Activated T-cell treated with anti-CD3 and anti-CD28 coated beads, Interleukin-2, amount 50 U/mL, for 72 hours (primary cell): ENCODE measurements around the gene TSPEAR. TPM values are rescaled to one million over a fixed set of nuclear protein-coding genes. Genes with fewer than 3 reads are reported as not detected.
A peak's percentile ranks its signal among the peaks of the same experiment; 100 is the strongest.
"Not testable (repeated sequence)": the region's sequence is repeated elsewhere in the genome, so short reads cannot be mapped to it uniquely, and the experiment has no call there.

Experiments
- ATAC-seq, 2 donors: fragments of 150-1000 bp; cut with Tn5 transposase; replicated peaks in 1 of 2; 2 replicates each; pipeline ENCODE4 v1.10.0; 2021; ENCODE audit warnings: moderate library complexity in 2 of 2, mild to moderate bottlenecking in 1 of 2
- DNase-seq, 2 donors: peaks; one replicate each; pipeline ENCODE4 v3.0.0; 2021 to 2022; ENCODE audit warnings: mixed read lengths in 1 of 2
- H3K27ac Mint-ChIP-seq: one replicate; pipeline ENCODE4 v1.8.0; 2022; ENCODE audit warnings: mild to moderate bottlenecking, moderate library complexity, mixed read lengths
- H3K27me3 Mint-ChIP-seq: one replicate; pipeline ENCODE4 v1.8.0; 2022; ENCODE audit warnings: low read depth, mixed read lengths
- H3K36me3 Mint-ChIP-seq, 2 donors: one replicate each; pipeline ENCODE4 v1.8.0; 2022; ENCODE audit warnings: mixed read lengths in 2 of 2, mild to moderate bottlenecking in 1 of 2; ENCODE audit not compliant: insufficient read depth in 2 of 2
- H3K4me1 Mint-ChIP-seq: one replicate; pipeline ENCODE4 v1.8.0; 2022; ENCODE audit warnings: low read depth, mixed read lengths
- H3K4me3 Mint-ChIP-seq, 2 donors: one replicate each; pipeline ENCODE4 v1.8.0; 2022; ENCODE audit warnings: mild to moderate bottlenecking in 2 of 2, mixed read lengths in 2 of 2, moderate library complexity in 2 of 2
- H3K9me3 Mint-ChIP-seq, 2 donors: one replicate each; pipeline ENCODE4 v1.8.0; 2022; ENCODE audit warnings: mixed read lengths in 2 of 2
- total RNA-seq, 2 donors: library from RNA; stranded (reverse); gene quantifications; one replicate each; pipeline ENCODE4 v1.2.3, GENCODE V29; 2022

TSPEAR gene
- total RNA-seq, 2 donors from 2014 or later: not detected

GRCh38 chr21:44667612-44668011 is 43.8 kb downstream of the TSPEAR start:
- Mint-ChIP-seq H3K4me1 (no peaks in the 10 kb centered on the region), H3K9me3 (peaks cover 3 to 13% of the 10 kb centered on the region in 2 donors), H3K4me3 (no peak overlapping the region), H3K27me3 (no peaks in the 10 kb centered on the region), H3K36me3 (peaks cover 7 to 15% of the 10 kb centered on the region in 2 donors), H3K27ac (peak overlapping the region; percentile 28)
- DNase-seq (no peak), ATAC-seq (no peak)

- Mint-ChIP-seq H3K4me3 (no peak within 1 kb of the TSS), H3K4me1 (no peaks in the 10 kb centered on the region), H3K36me3 (peaks cover 9 to 12% of the 10 kb centered on the region in 2 donors), H3K27ac (peak within 1 kb of the TSS; percentile 27), H3K27me3 (no peaks in the 10 kb centered on the region), H3K9me3 (peaks cover 2 to 15% of the 10 kb centered on the region in 2 donors)
- ATAC-seq: no peak
- no peak for DNase-seq
Observed at GRCh38 chr21:44666401-44667320, 44.7 kb downstream of the TSPEAR start, which contains the start of gene KRTAP12-2. TSS of gene KRTAP12-2 (minus strand) at chr21:44666927. CDS start at chr21:44666886, 41 bp downstream.

GRCh38 chr21:44664691-44665090 is 46.7 kb downstream of the TSPEAR start:
- ATAC-seq: no peak
- Mint-ChIP-seq H3K9me3 (peaks cover 4 to 13% of the 10 kb centered on the region in 2 donors), H3K36me3 (peaks cover 7 to 9% of the 10 kb centered on the region in 2 donors), H3K27me3 (no peaks in the 10 kb centered on the region), H3K27ac (no peak overlapping the region), H3K4me3 (no peak overlapping the region), H3K4me1 (no peaks in the 10 kb centered on the region)
- no peak for DNase-seq

GRCh38 chr21:44661567-44661966 is 49.8 kb downstream of the TSPEAR start:
- Mint-ChIP-seq H3K9me3 (peaks cover 6 to 14% of the 10 kb centered on the region in 2 donors), H3K27ac (peak overlapping the region; percentile 25), H3K36me3 (peaks cover 17 to 19% of the 10 kb centered on the region in 2 donors), H3K4me1 (peaks cover 30% of the 10 kb centered on the region)
- H3K4me3 Mint-ChIP-seq, H3K27me3 Mint-ChIP-seq, ATAC-seq, DNase-seq: not testable (repeated sequence)

- Mint-ChIP-seq H3K9me3 (peaks cover 9 to 21% of the 10 kb centered on the region in 2 donors), H3K27ac (no peak overlapping the region), H3K4me1 (peaks cover 43% of the 10 kb centered on the region), H3K4me3 (peak overlapping the region; percentile 66 to 72), H3K36me3 (peaks cover 24% of the 10 kb centered on the region in 2 donors), H3K27me3 (no peaks in the 10 kb centered on the region)
- ATAC-seq (peak in 1 of 2 donors; percentile 23), DNase-seq (no peak)
Observed at GRCh38 chr21:44658913-44659595, 52.3 kb downstream of the TSPEAR start.

GRCh38 chr21:44658541-44658910 is 52.8 kb downstream of the TSPEAR start:
- DNase-seq: no peak
- Mint-ChIP-seq H3K4me1 (peaks cover 46% of the 10 kb centered on the region), H3K27me3 (no peaks in the 10 kb centered on the region), H3K9me3 (peaks cover 9 to 21% of the 10 kb centered on the region in 2 donors), H3K36me3 (peaks cover 28 to 29% of the 10 kb centered on the region in 2 donors), H3K4me3 (peak overlapping the region; percentile 66 to 72), H3K27ac (no peak overlapping the region)
- no peak for ATAC-seq

GRCh38 chr21:44657635-44658540 is 53.5 kb downstream of the TSPEAR start, which contains the start of gene KRTAP12-3:
TSS of gene KRTAP12-3 (plus strand) at chr21:44657932. CDS start at chr21:44657980, 48 bp downstream.
- H3K9me3 Mint-ChIP-seq: peaks cover 9 to 21% of the 10 kb centered on the region in 2 donors
- peak; percentile 68 to 80 for ATAC-seq
- no peaks in the 10 kb centered on the region for H3K27me3 Mint-ChIP-seq
- peak within 1 kb of the TSS; percentile 12 for H3K27ac Mint-ChIP-seq
- DNase-seq: peak; percentile 15 to 22
- peaks cover 29 to 31% of the 10 kb centered on the region in 2 donors for H3K36me3 Mint-ChIP-seq
- H3K4me3 Mint-ChIP-seq: peak within 1 kb of the TSS; percentile 66 to 72
- peaks cover 47% of the 10 kb centered on the region for H3K4me1 Mint-ChIP-seq

GRCh38 chr21:44656868-44657267 is 54.5 kb downstream of the TSPEAR start:
- peaks cover 47% of the 10 kb centered on the region for H3K4me1 Mint-ChIP-seq
- DNase-seq: no peak
- peaks cover 9 to 16% of the 10 kb centered on the region in 2 donors for H3K9me3 Mint-ChIP-seq
- ATAC-seq: no peak
- H3K27me3 Mint-ChIP-seq: no peaks in the 10 kb centered on the region
- H3K27ac Mint-ChIP-seq: peak overlapping the region; percentile 12
- peaks cover 27 to 31% of the 10 kb centered on the region in 2 donors for H3K36me3 Mint-ChIP-seq
- peak overlapping the region; percentile 8 to 72 for H3K4me3 Mint-ChIP-seq

- Mint-ChIP-seq H3K27me3 (no peaks in the 10 kb centered on the region), H3K27ac (peak within 1 kb of the TSS; percentile 55), H3K36me3 (peaks cover 25 to 31% of the 10 kb centered on the region in 2 donors), H3K9me3 (peaks cover 7 to 16% of the 10 kb centered on the region in 2 donors), H3K4me3 (peak within 1 kb of the TSS; percentile 18), H3K4me1 (peaks cover 47% of the 10 kb centered on the region)
- no peak for DNase-seq
- ATAC-seq: peak in 1 of 2 donors; percentile 19
Observed at GRCh38 chr21:44654576-44655175, 56.7 kb downstream of the TSPEAR start, which contains the start of gene KRTAP12-4. TSS of gene KRTAP12-4 (minus strand) at chr21:44654659. CDS start at chr21:44654614, 45 bp downstream.

GRCh38 chr21:44653656-44654575 is 57.5 kb downstream of the TSPEAR start:
- peak in 1 of 2 donors; percentile 19 for ATAC-seq
- H3K9me3 Mint-ChIP-seq: peaks cover 7 to 16% of the 10 kb centered on the region in 2 donors
- H3K4me3 Mint-ChIP-seq: peak overlapping the region; percentile 18
- peaks cover 41% of the 10 kb centered on the region for H3K4me1 Mint-ChIP-seq
- no peaks in the 10 kb centered on the region for H3K27me3 Mint-ChIP-seq
- peak overlapping the region; percentile 55 for H3K27ac Mint-ChIP-seq
- peaks cover 25 to 31% of the 10 kb centered on the region in 2 donors for H3K36me3 Mint-ChIP-seq
- DNase-seq: peak in 1 of 2 donors; percentile 21

- H3K27ac Mint-ChIP-seq: no peak overlapping the region
- peaks cover 22 to 27% of the 10 kb centered on the region in 2 donors for H3K36me3 Mint-ChIP-seq
- DNase-seq (no peak), ATAC-seq (no peak)
- peaks cover 33% of the 10 kb centered on the region for H3K4me1 Mint-ChIP-seq
- peaks cover 7 to 14% of the 10 kb centered on the region in 2 donors for H3K9me3 Mint-ChIP-seq
- H3K4me3 Mint-ChIP-seq: no peak overlapping the region
- H3K27me3 Mint-ChIP-seq: no peaks in the 10 kb centered on the region
Observed at GRCh38 chr21:44653123-44653522, 58.2 kb downstream of the TSPEAR start.
